HEK293T (cell line): Measurements from ENCODE around the gene LCN9.

Experiments used
- ELF4 ChIP-seq: fragments of 450-650 bp; IDR thresholded peaks from 2 replicates; pipeline ENCODE4 v1.6.1; 2017; ENCODE audit warnings: antibody characterized with exemption
- FOXM1 ChIP-seq: fragments of 450-650 bp; IDR thresholded peaks from 2 replicates; pipeline ENCODE4 v1.6.1; 2017; ENCODE audit warnings: mild to moderate bottlenecking, borderline replicate concordance
- L3MBTL2 ChIP-seq: fragments of 450-650 bp; conservative IDR thresholded peaks from 2 replicates; pipeline ENCODE4 v1.6.1; 2016; ENCODE audit warnings: mild to moderate bottlenecking
- SUZ12 ChIP-seq: fragments of 450-650 bp; IDR thresholded peaks from 2 replicates; pipeline ENCODE4 v1.6.1; 2016; ENCODE audit warnings: mild to moderate bottlenecking
- TARDBP ChIP-seq: fragments of 450-650 bp; IDR thresholded peaks from 2 replicates; pipeline ENCODE4 v1.6.1; 2016

- TF ChIP-seq FOXM1 (no peak), TARDBP (no peak), ELF4 (no peak), L3MBTL2 (no peak), SUZ12 (no peak)
Observed at GRCh38 chr9:135622415-135623020, 40.6 kb upstream of the LCN9 start.
